ENCODE data around the gene WDFY3. TPM values are rescaled to one million over a fixed set of nuclear protein-coding genes. Genes with fewer than 3 reads are reported as not detected.

WDFY3 gene
- total and polyA plus RNA-seq, 2 experiments from 2014 or later, result 3.1 to 45.6 TPM

- 0 out of 2 replicates have a peak, but pooled peaks cover 3% of the 10 kb centered on the region for H3K36me3 ChIP-seq (ENCODE audit: low read depth)
- H3K4me1 ChIP-seq (ENCODE audit: insufficient read depth), result no peaks in the 10 kb centered on the region
- DNase-seq, result no peak
- H4K20me1 ChIP-seq (ENCODE audit: insufficient read depth), result no peaks in the 10 kb centered on the region
- H3K27me3 ChIP-seq (replicated peaks; ENCODE audit: insufficient read depth), result no peaks in the 10 kb centered on the region
- no peaks in the 10 kb centered on the region for H3F3A ChIP-seq (ENCODE audit: insufficient read depth)
- H3K4me2 ChIP-seq (ENCODE audit: unreplicated experiment), result no peak overlapping the region
- no peak overlapping the region for H3K4me3 ChIP-seq
- H3K9ac ChIP-seq, result no peak overlapping the region
- 100% methylated on average over 1 of the region's 1 CpG for WGBS, 2 experiments (ENCODE audit: low coverage in 1 of 2, low lambda C conversion rate in 2 of 2, missing lambda C conversion rate in 2 of 2)
- TF ChIP-seq EZH2 (IDR thresholded peaks at IDR 0.05; ENCODE audit: insufficient read depth, poor library complexity, severe bottlenecking), result no peak
- TF ChIP-seq EZH2phosphoT487 (IDR thresholded peaks at IDR 0.05; ENCODE audit: insufficient read depth, low read depth), result no peak
- in situ Hi-C loops (cut with MboI), result no loop called here
- no peak overlapping the region for H3K27ac ChIP-seq
- no peaks in the 10 kb centered on the region for H3K9me3 ChIP-seq (ENCODE audit: low read depth)
- no peak overlapping the region for H2AFZ ChIP-seq
- H3K9me2 ChIP-seq (ENCODE audit: insufficient read depth), result no peaks in the 10 kb centered on the region
- H3K79me2 ChIP-seq (ENCODE audit: insufficient read depth), result peaks cover 63% of the 10 kb centered on the region
Measured at GRCh38 chr4:84895283-84895682, 71.2 kb downstream of the WDFY3 start.

DNA sequence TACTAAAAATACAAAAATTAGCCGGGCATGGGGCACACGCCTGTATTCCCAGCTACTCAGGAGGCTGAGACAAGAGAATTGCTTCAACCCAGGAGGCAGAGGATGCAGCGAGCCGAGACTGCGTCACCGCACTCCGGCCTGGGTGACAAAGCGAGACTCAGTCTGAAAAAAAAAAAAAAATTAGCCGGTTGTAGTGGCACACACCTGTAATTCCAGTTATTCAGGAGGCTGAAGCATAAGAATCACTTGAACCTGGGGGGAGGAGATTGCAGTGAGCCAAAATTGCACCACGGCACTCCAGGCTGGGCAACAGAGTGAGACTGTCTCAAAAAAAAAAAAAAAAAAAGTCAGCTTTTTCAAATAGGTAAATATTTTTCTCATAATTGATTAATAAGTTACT lies 71.9 kb downstream of the WDFY3 start:
- H4K20me1 ChIP-seq (ENCODE audit: insufficient read depth), result no peaks in the 10 kb centered on the region
- no peaks in the 10 kb centered on the region for H3K36me3 ChIP-seq (ENCODE audit: low read depth)
- no peak overlapping the region for H3K4me2 ChIP-seq (ENCODE audit: unreplicated experiment)
- no peak overlapping the region for H3K4me3 ChIP-seq
- in situ Hi-C loops (cut with MboI), result no loop called here
- no peak for TF ChIP-seq EZH2phosphoT487 (IDR thresholded peaks at IDR 0.05; ENCODE audit: insufficient read depth, low read depth)
- TF ChIP-seq EZH2 (IDR thresholded peaks at IDR 0.05; ENCODE audit: insufficient read depth, poor library complexity, severe bottlenecking), result no peak
- H3K4me1 ChIP-seq (ENCODE audit: insufficient read depth), result no peaks in the 10 kb centered on the region
- no peaks in the 10 kb centered on the region for H3K9me2 ChIP-seq (ENCODE audit: insufficient read depth)
- no peaks in the 10 kb centered on the region for H3K9me3 ChIP-seq (ENCODE audit: low read depth)
- WGBS, 2 experiments (ENCODE audit: low coverage in 1 of 2, low lambda C conversion rate in 2 of 2, missing lambda C conversion rate in 2 of 2), result 94% methylated on average over 10 of the region's 10 CpGs
- no peak overlapping the region for H3K9ac ChIP-seq
- H3F3A ChIP-seq (ENCODE audit: insufficient read depth), result no peaks in the 10 kb centered on the region
- H3K27ac ChIP-seq, result no peak overlapping the region
- H3K79me2 ChIP-seq (ENCODE audit: insufficient read depth), result peaks cover 60% of the 10 kb centered on the region
- H2AFZ ChIP-seq, result no peak overlapping the region
- DNase-seq, result no peak
- no peaks in the 10 kb centered on the region for H3K27me3 ChIP-seq (replicated peaks; ENCODE audit: insufficient read depth)

- 100% methylated on average over 1 of the region's 1 CpG for WGBS, 2 experiments (ENCODE audit: low coverage in 1 of 2, low lambda C conversion rate in 2 of 2, missing lambda C conversion rate in 2 of 2)
- Histone ChIP-seq H3K27ac (no peak overlapping the region), H3K4me2 (ENCODE audit: unreplicated experiment) (no peak overlapping the region), H3K9me3 (ENCODE audit: low read depth) (no peaks in the 10 kb centered on the region), H3K9ac (no peak overlapping the region), H3K79me2 (ENCODE audit: insufficient read depth) (peaks cover 52% of the 10 kb centered on the region), H3K4me1 (ENCODE audit: insufficient read depth) (peaks cover 4% of the 10 kb centered on the region), H3K9me2 (ENCODE audit: insufficient read depth) (no peaks in the 10 kb centered on the region), H3K36me3 (ENCODE audit: low read depth) (no peaks in the 10 kb centered on the region), H2AFZ (no peak overlapping the region), H3F3A (ENCODE audit: insufficient read depth) (no peaks in the 10 kb centered on the region), H3K4me3 (no peak overlapping the region), H4K20me1 (ENCODE audit: insufficient read depth) (no peaks in the 10 kb centered on the region), H3K27me3 (replicated peaks; ENCODE audit: insufficient read depth) (no peaks in the 10 kb centered on the region)
- DNase-seq, result no peak
- in situ Hi-C loops (cut with MboI), result no loop called here
- TF ChIP-seq EZH2phosphoT487 (IDR thresholded peaks at IDR 0.05; ENCODE audit: insufficient read depth, low read depth), result no peak
- no peak for TF ChIP-seq EZH2 (IDR thresholded peaks at IDR 0.05; ENCODE audit: insufficient read depth, poor library complexity, severe bottlenecking)
Measured at GRCh38 chr4:84892950-84893349, 73.5 kb downstream of the WDFY3 start.

GRCh38 chr4:84887824-84888223 lies 78.7 kb downstream of the WDFY3 start:
- Histone ChIP-seq H3K27me3 (replicated peaks; ENCODE audit: insufficient read depth) (no peaks in the 10 kb centered on the region), H3K4me2 (ENCODE audit: unreplicated experiment) (peak overlapping the region; percentile 30), H3K4me3 (no peak overlapping the region), H3F3A (ENCODE audit: insufficient read depth) (no peaks in the 10 kb centered on the region; the same call in 1 of the 2 replicates), H3K9me3 (ENCODE audit: low read depth) (no peaks in the 10 kb centered on the region), H3K9ac (no peak overlapping the region), H3K79me2 (ENCODE audit: insufficient read depth) (peaks cover 47% of the 10 kb centered on the region), H3K27ac (peak overlapping the region; percentile 6; the same call in 1 of the 2 replicates), H3K36me3 (ENCODE audit: low read depth) (no peaks in the 10 kb centered on the region), H2AFZ (no peak overlapping the region), H3K9me2 (ENCODE audit: insufficient read depth) (no peaks in the 10 kb centered on the region), H4K20me1 (ENCODE audit: insufficient read depth) (no peaks in the 10 kb centered on the region), H3K4me1 (ENCODE audit: insufficient read depth) (peaks cover 16% of the 10 kb centered on the region)
- in situ Hi-C loops (cut with MboI), result no loop called here
- WGBS, 2 experiments (ENCODE audit: low coverage in 1 of 2, low lambda C conversion rate in 2 of 2, missing lambda C conversion rate in 2 of 2), result 45 to 47% methylated on average over 2 of the region's 2 CpGs
- TF ChIP-seq EZH2phosphoT487 (IDR thresholded peaks at IDR 0.05; ENCODE audit: insufficient read depth, low read depth) (peak; percentile 83; the same call in 1 of the 2 replicates), EZH2 (IDR thresholded peaks at IDR 0.05; ENCODE audit: insufficient read depth, poor library complexity, severe bottlenecking) (no peak)
- peak; percentile 79 for DNase-seq

Measured in GM23248 (cell line).